Dendritic cell treated with granulocyte-macrophage colony-stimulating factor and Interleukin-4, amounts not matched to agents 40 ng/mL and 50 ng/mL, for 4 days (primary cell): ENCODE results near the gene NRIP1.

Source experiments
- H3K27ac Mint-ChIP-seq: one replicate; pipeline ENCODE4 v1.8.0; 2022; ENCODE audit warnings: mild to moderate bottlenecking, mixed read lengths
- H3K27me3 Mint-ChIP-seq: one replicate; pipeline ENCODE4 v1.8.0; 2022; ENCODE audit warnings: mild to moderate bottlenecking, mixed read lengths
- H3K36me3 Mint-ChIP-seq: one replicate; pipeline ENCODE4 v1.8.0; 2022; ENCODE audit warnings: low read depth, mixed read lengths
- H3K4me1 Mint-ChIP-seq: one replicate; pipeline ENCODE4 v1.8.0; 2022; ENCODE audit warnings: low read depth, mixed read lengths
- H3K4me3 Mint-ChIP-seq: one replicate; pipeline ENCODE4 v1.8.0; 2022; ENCODE audit warnings: mild to moderate bottlenecking, moderate library complexity, mixed read lengths
- H3K9me3 Mint-ChIP-seq: one replicate; pipeline ENCODE4 v1.8.0; 2022; ENCODE audit warnings: mixed read lengths
- intact Hi-C: fragments of 100-400 bp; cut with micrococcal nuclease; formaldehyde crosslinking; loops from one replicate; pipeline ENCODE4 v1.15.0; 2022

Gene NRIP1

DNA sequence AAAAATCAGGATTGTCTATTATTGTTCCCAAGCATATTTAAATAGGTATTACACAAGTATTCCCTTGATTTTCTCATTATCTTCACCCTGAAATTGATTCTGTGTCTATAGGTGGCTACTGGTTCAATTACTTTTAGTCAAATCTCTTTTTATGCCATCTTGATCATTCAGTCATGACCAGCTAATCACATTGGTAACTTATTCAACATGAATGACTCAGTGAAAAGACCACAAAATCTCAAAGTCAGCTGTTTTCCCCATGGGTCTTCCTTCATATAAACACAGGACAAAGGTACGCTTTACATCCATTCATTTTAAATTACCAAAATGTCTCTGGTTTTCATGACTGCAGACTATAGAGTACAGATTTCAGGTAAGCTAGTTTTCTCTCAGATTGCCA, 23.7 kb upstream of the NRIP1 start:
- intact Hi-C loops: no loop called here
- no peak overlapping the region for H3K27ac Mint-ChIP-seq
- no peaks in the 10 kb centered on the region for H3K36me3 Mint-ChIP-seq
- no peak overlapping the region for H3K4me3 Mint-ChIP-seq
- no peaks in the 10 kb centered on the region for H3K9me3 Mint-ChIP-seq
- H3K27me3 Mint-ChIP-seq: no peaks in the 10 kb centered on the region
- no peaks in the 10 kb centered on the region for H3K4me1 Mint-ChIP-seq

DNA sequence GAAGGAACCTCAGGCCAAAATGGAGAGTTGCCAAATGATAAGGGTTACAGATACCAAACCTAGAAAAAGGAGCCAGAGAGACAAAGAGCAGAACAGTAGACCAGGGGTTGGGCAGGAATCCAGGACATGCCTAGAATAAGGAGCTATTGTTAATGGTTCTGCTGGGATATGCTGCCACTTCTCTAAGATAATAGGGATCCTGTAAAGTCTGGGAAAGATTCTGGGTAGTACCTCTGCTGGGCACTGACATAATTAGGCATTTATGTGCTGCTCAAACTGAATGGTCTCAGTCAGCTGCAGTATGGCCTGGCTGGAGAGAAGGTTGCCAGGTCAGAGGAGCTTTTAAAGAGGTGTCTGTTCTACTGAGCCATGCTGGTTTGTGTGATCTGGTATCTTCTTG, 19.9 kb upstream of the NRIP1 start:
- Mint-ChIP-seq H3K9me3 (no peaks in the 10 kb centered on the region), H3K27ac (no peak overlapping the region)

DNA sequence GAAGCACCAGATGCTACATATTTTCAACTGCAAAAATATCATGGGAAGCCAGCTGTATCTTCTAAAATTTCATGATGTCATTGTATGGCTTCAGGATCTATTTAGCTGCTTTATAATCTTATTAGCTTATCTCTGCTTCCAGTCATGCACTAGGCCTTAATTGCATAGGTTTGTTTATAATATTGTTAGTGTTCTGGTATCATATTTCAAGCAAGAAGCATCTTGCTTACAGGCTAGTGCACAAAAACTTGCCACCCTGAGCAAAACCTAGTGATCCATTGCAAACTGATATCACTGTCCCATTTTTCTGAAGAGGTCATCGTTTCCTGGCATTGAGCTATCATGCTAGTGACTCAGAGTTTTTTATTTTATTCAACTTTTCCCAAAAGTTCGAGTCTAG, 15.7 kb upstream of the NRIP1 start:
- H3K9me3 Mint-ChIP-seq: no peaks in the 10 kb centered on the region
- H3K27ac Mint-ChIP-seq: no peak overlapping the region
- no peaks in the 10 kb centered on the region for H3K4me1 Mint-ChIP-seq
- H3K36me3 Mint-ChIP-seq: no peaks in the 10 kb centered on the region
- no peaks in the 10 kb centered on the region for H3K27me3 Mint-ChIP-seq
- no peak overlapping the region for H3K4me3 Mint-ChIP-seq
- intact Hi-C loops: no loop called here

More for the DNA sequence above, 19.9 kb upstream of the NRIP1 start:
- H3K27me3 Mint-ChIP-seq: no peaks in the 10 kb centered on the region
- H3K4me1 Mint-ChIP-seq: no peaks in the 10 kb centered on the region
- intact Hi-C loops: no loop called here
- H3K4me3 Mint-ChIP-seq: no peak overlapping the region
- H3K36me3 Mint-ChIP-seq: no peaks in the 10 kb centered on the region

DNA sequence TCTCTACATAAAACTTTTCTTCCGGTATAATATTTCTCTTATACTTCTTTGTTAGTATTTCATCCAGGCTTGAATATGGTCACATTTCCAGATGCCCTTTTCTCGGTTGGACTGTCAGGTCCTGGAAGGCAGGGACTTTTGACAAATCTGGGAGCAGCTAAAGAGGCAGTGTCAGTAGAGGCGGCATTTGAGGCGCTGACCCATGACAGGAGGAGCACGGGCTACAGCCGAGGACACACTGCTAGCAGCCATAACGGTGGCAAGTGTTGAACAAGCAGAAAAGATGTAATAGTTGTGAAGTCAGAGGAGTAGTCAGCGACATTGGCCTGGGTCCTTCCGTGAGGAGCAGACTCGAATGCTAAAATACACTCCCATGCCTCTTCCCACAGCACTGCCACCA, 14.5 kb upstream of the NRIP1 start:
- intact Hi-C loops: no loop called here
- Mint-ChIP-seq H3K27me3 (no peaks in the 10 kb centered on the region), H3K4me1 (no peaks in the 10 kb centered on the region), H3K27ac (no peak overlapping the region), H3K4me3 (no peak overlapping the region), H3K36me3 (no peaks in the 10 kb centered on the region), H3K9me3 (no peaks in the 10 kb centered on the region)

DNA sequence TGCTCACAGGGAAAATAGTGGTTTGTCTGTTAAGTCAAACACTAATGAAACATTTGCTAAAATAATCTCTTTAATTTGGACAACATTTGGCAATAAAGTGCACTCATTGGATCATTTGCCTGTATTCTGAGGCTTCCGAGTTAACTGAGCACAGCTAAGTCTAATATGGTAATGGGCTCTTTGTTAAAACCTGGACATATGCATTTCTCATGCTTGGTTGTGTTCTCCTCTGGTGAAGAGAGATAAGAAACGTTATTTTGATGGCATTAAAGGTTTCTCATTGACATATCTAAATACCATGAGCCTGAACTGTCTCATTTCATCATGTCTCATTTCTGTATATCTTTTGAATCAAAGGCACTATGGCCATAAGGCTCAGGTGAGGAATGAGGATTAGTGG, 13.4 kb upstream of the NRIP1 start:
- no peaks in the 10 kb centered on the region for H3K9me3 Mint-ChIP-seq
- H3K27ac Mint-ChIP-seq: no peak overlapping the region
- no peaks in the 10 kb centered on the region for H3K4me1 Mint-ChIP-seq
- no peak overlapping the region for H3K4me3 Mint-ChIP-seq
- intact Hi-C loops: no loop called here
- H3K36me3 Mint-ChIP-seq: no peaks in the 10 kb centered on the region
- no peaks in the 10 kb centered on the region for H3K27me3 Mint-ChIP-seq

DNA sequence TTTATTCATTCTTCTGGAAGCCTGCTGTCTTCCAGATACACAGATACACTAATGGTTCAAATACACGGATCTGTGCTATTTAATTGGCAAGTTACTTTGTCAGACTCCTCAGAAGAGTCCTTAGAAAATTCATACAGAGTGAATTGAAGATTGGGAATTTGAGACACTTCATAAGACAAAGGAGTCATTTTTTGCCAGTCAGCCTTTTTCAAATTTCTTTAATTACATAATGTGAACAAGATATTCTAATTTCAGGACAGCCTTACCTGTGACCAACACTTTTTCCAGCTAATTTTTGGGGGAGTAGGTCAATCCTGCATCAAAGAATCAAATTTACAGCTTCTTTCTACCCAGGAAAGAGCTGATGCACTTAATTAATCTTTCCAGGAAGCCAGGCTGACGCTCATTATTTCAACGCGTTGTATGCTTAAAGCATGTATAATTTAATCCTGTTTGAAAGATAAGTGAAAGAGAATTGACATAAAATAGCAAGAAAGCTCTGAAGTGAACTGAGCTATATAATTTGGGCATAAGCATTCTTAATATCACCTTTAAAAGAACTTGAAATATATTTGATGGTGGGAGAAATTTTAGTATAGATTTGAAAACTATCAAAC, 12.8 kb upstream of the NRIP1 start:
- no peaks in the 10 kb centered on the region for H3K9me3 Mint-ChIP-seq
- H3K4me1 Mint-ChIP-seq: no peaks in the 10 kb centered on the region
- H3K4me3 Mint-ChIP-seq: no peak overlapping the region
- H3K27me3 Mint-ChIP-seq: no peaks in the 10 kb centered on the region
- intact Hi-C loops: no loop called here
- H3K27ac Mint-ChIP-seq: no peak overlapping the region
- H3K36me3 Mint-ChIP-seq: no peaks in the 10 kb centered on the region

DNA sequence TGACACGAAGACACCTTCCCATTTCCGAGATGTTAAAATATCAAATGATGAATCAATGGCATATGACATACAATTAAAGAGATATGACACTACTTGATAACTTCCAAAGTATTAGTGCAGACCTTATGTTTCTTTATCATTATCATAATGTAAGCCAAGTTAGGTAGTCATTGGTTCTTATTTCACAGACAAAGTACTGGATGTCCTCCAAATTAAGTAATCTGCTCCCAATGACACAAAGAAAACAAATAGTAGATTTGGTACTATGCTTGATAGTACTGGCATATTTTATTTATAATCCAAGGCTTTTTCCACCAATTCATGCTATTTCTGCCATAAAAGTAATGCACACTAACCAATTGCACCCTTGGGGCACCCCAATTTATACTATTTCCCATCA, 11.9 kb upstream of the NRIP1 start:
- H3K4me1 Mint-ChIP-seq: no peaks in the 10 kb centered on the region
- H3K36me3 Mint-ChIP-seq: no peaks in the 10 kb centered on the region
- H3K27ac Mint-ChIP-seq: no peak overlapping the region
- no peak overlapping the region for H3K4me3 Mint-ChIP-seq
- no peaks in the 10 kb centered on the region for H3K27me3 Mint-ChIP-seq
- intact Hi-C loops: no loop called here
- no peaks in the 10 kb centered on the region for H3K9me3 Mint-ChIP-seq

DNA sequence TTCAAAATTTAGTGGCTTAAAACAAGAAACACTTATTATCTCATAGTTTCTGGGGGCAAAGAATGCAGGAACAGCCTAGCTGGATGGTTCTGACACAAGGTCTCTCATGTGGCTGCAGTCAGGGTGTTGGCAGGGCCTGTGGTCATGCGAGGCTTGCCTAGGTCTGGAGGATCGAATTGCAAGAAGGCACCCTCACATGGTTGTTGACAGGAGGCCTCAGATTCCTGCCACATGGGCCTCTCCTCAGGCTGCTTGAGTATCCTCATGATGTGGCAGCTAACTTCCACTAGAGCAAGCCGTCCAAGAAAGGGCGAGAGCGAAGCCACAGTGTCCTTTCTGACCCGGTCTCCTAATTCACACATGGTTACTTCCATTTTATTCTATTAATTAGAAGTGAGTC, 6.2 kb upstream of the NRIP1 start:
- Mint-ChIP-seq H3K27ac (no peak overlapping the region), H3K4me3 (no peak overlapping the region)
- intact Hi-C loops: no loop called here

DNA sequence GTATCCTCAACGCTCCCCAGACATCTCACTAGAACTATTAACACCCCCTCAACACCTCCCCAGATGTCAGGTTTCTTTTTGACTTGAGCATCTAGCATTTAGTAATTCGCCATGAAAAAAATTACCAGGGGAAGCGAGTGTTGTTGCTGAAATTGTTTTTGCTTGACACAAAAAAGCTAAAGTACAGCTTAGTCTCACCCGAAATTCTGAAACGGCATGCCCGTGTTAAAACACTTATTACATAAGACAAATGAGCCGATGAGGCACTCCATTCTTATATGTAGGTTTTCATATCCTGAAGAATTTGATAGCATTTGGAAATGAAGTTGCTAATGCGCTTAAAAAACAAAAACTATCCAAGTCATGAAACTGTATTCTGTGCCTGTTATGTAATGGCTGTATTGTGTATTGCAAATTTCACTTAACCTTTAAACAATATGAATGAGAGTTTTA, 1.3 kb upstream of the NRIP1 start:
- peak overlapping the region; percentile 91 for H3K4me3 Mint-ChIP-seq
- intact Hi-C loops: loop anchor here (5.0 to 10.0 kb wide), 3 partner anchors 156 to 379 kb away; no protein-coding TSS in a partner anchor

More for the DNA sequence above, 6.2 kb upstream of the NRIP1 start:
- no peaks in the 10 kb centered on the region for H3K9me3 Mint-ChIP-seq
- peaks cover 3% of the 10 kb centered on the region for H3K4me1 Mint-ChIP-seq
- no peaks in the 10 kb centered on the region for H3K27me3 Mint-ChIP-seq
- H3K36me3 Mint-ChIP-seq: peaks cover under 1% of the 10 kb centered on the region

DNA sequence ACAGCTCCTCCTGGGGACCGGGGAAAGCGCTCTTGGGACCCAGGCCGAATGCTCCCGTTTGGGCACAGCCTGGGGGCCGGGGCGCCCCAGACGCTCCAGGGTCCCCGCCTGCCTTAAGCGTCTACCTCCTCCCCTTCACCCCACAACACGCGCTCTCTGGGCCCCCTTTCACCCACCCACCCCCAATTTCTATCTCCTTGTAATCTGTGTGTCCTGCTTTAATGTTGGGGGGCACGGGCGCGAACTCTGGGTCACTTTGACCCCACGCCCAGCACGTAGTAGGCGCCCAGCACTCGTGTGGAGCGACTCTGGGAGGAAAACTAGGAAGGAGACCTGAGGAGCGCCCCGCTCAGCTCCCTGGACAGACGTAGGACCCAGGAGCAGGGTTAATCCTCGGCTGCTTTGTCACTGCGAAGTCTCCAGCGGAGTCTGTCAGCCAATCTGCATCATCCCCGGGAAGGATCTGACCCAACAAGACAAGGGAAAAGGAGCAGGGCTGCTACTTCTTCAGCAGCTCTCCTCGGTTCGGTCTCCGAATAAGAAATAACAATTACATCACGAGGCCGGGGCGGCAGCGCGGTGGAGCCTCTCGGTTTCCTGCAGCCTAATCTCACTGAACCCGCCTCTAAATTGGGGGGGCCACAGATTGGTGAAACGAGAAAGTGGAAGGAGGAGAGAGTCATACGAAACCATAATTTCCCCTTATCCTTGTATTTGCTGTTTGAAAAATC, 757 bp upstream of the NRIP1 start:
- Mint-ChIP-seq H3K4me3 (peak overlapping the region; percentile 91), H3K4me1 (peaks cover 44% of the 10 kb centered on the region), H3K27ac (peak overlapping the region; percentile 86), H3K27me3 (no peaks in the 10 kb centered on the region), H3K36me3 (peaks cover 18% of the 10 kb centered on the region), H3K9me3 (no peaks in the 10 kb centered on the region)
- intact Hi-C loops: loop anchor here (2.0 to 10.0 kb wide), 5 partner anchors 157 to 683 kb away; partner anchors contain the start of gene HSPA13

More for the DNA sequence above, 1.3 kb upstream of the NRIP1 start:
- Mint-ChIP-seq H3K36me3 (peaks cover 18% of the 10 kb centered on the region), H3K4me1 (peaks cover 38% of the 10 kb centered on the region), H3K9me3 (no peaks in the 10 kb centered on the region), H3K27ac (peak overlapping the region; percentile 86), H3K27me3 (no peaks in the 10 kb centered on the region)

DNA sequence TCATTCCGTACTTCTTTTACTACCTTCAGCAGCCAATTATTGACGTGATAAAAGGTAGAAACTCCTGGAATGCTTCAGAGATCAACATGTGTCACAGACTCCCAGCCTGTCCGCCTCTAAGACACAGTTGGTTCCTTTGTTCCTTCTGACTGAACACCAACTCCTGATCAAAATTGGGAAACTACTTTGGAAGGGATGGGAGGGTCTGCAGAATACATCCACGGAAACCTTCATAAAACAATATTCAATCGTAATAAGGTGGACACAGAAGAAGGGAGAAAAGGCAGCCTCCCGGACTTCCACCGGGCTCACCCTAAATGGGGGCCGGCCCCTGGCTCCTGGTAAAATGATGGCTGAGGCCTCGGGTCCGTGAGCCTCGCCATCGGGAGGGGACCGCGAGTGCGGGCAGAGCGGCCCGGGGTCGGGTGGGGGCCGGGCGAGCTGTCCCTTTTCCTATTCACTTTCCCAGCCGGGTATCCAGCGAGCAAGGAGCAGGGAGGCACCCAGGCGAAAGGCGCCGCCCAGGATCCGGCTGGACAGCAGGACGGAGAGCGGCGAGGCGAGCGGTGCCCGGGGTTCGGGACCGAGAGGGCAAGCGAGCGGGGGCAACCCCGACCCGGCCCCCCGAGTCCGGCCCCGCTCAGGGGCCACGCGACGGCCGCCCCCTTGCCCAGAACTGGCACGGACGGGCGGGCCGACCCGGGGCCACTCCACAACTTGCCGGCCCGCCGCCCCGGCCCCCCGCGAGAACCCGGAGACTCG, 805 bp downstream of the NRIP1 start:
- no peaks in the 10 kb centered on the region for H3K9me3 Mint-ChIP-seq
- intact Hi-C loops: loop anchor here (2.0 to 10.0 kb wide), 5 partner anchors 199 to 681 kb away; partner anchors contain the start of gene HSPA13
- H3K27me3 Mint-ChIP-seq: no peaks in the 10 kb centered on the region
- peak overlapping the region; percentile 84 for H3K4me3 Mint-ChIP-seq
- H3K36me3 Mint-ChIP-seq: peaks cover 18% of the 10 kb centered on the region
- peak overlapping the region; percentile 79 for H3K27ac Mint-ChIP-seq
- peaks cover 53% of the 10 kb centered on the region for H3K4me1 Mint-ChIP-seq

DNA sequence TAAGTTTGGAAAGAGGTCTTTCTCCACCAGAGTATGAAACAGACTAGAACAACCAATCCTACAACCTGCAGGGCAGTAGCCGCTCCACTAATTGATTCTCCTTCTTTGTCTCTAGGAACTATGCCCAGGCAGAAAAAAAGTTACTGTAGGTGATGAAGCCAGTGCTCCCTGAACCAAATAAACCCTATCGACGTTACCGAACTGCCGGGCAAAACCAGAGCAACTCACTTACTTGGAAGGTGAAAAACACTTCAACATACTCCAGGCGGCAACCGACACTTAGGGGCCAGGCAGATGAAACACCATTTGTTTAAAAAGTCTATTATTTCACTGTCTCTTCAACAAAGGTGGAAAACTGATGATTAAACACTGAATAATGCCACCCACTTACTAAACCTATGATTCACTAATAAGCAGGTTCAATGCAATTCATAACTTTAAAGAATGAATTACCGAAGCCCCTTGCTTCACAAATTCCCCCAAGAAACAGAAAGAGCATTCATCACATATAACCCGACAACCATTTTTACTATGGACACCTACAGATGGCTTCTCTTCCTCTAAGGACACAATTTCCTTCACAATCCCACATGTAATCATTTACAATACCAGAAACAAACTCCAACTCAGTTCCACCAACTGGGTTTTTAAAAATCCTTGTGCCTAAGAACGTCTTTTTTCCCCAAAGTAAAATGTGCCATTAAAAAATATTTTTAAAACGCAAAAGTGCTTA, 1.6 kb downstream of the NRIP1 start:
- intact Hi-C loops: loop anchor here (2.0 to 10.0 kb wide), 3 partner anchors 298 to 420 kb away; no protein-coding TSS in a partner anchor

DNA sequence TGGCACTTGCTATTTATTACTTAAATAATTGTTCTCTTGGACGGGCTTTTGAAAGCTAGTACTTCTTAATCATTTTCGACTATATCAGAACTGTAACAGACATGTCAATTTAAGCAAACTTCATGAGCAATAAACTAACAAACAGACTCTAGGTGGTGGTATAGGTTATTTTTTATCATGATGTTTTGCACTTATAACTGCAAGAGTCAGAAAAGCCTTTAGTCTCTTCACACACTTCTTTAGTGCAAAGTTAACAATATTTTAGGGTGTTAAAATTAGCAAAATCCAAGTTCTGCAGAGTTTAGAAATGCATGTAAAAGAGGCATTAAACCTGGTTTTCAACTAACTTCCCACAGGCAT, 2.2 kb downstream of the NRIP1 start:
- Mint-ChIP-seq H3K27ac (peak overlapping the region; percentile 19), H3K4me1 (peaks cover 66% of the 10 kb centered on the region), H3K4me3 (peak overlapping the region; percentile 84)

More for the DNA sequence above, 1.6 kb downstream of the NRIP1 start:
- peaks cover 61% of the 10 kb centered on the region for H3K4me1 Mint-ChIP-seq
- H3K36me3 Mint-ChIP-seq: peaks cover 18% of the 10 kb centered on the region
- no peaks in the 10 kb centered on the region for H3K27me3 Mint-ChIP-seq
- peak overlapping the region; percentile 84 for H3K4me3 Mint-ChIP-seq
- H3K27ac Mint-ChIP-seq: peak overlapping the region; percentile 79
- H3K9me3 Mint-ChIP-seq: no peaks in the 10 kb centered on the region

More for the DNA sequence above, 2.2 kb downstream of the NRIP1 start:
- intact Hi-C loops: loop anchor here (2.0 to 10.0 kb wide), 3 partner anchors 298 to 420 kb away; no protein-coding TSS in a partner anchor
- no peaks in the 10 kb centered on the region for H3K27me3 Mint-ChIP-seq
- peaks cover 18% of the 10 kb centered on the region for H3K36me3 Mint-ChIP-seq
- no peaks in the 10 kb centered on the region for H3K9me3 Mint-ChIP-seq
